IMR-90 (cell line): ENCODE results near the gene C2orf49. TPM values are rescaled to one million over a fixed set of nuclear protein-coding genes. Genes with fewer than 3 reads are reported as not detected.
A peak's percentile ranks its signal among the peaks of the same experiment; 100 is the strongest.

ENCODE experiments used
- ATAC-seq: fragments of 200-7000 bp; cut with Tn5 transposase; 2 replicates; pipeline ENCODE4 v1.9.1; 2020; ENCODE audit warnings: low read depth, mild to moderate bottlenecking, moderate library complexity
- BruUV-seq: library from RNA; stranded (reverse); fragments of 400-500 nt; replicated peaks from 2 replicates; lab custom pipeline; 2021; lab: Mats Ljungman, UMichigan
- CTCF ChIA-PET: fragments of 300-600 bp; formaldehyde crosslinking; extraction: SDS; loops from one replicate; lab custom pipeline; 2021; ENCODE audit warnings: antibody characterized with exemption; lab: Yijun Ruan, JAX
- POLR2A ChIA-PET: fragments of 300-600 bp; sonication (Branson Sonifier 250); formaldehyde crosslinking; loops from one replicate; lab custom pipeline; 2022; ENCODE audit warnings: antibody characterized with exemption; ENCODE audit not compliant: unreplicated experiment; lab: Charles Lee
- DNase-seq: peaks from one replicate; pipeline ENCODE4 v3.0.0; 2013
- H2AFZ ChIP-seq: replicated peaks from 2 replicates; pipeline ENCODE3; 2013; ENCODE audit warnings: low read length, mild to moderate bottlenecking; ENCODE audit not compliant: poor library complexity
- H2AK5ac ChIP-seq: 2 replicates; pipeline ENCODE4 v1.6.1; 2013; ENCODE audit warnings: low read depth, low read length, inconsistent platforms
- H2AK9ac ChIP-seq: replicated peaks from 2 replicates; pipeline ENCODE3; 2013; ENCODE audit warnings: mild to moderate bottlenecking, low read depth, low read length, moderate library complexity; ENCODE audit not compliant: poor library complexity
- H2BK120ac ChIP-seq: 2 replicates; pipeline ENCODE4 v1.6.1; 2013; ENCODE audit warnings: low read depth, low read length, inconsistent platforms
- H2BK15ac ChIP-seq: 3 replicates; pipeline ENCODE4 v1.6.1; 2013; ENCODE audit warnings: low read depth, low read length, inconsistent platforms
- H2BK20ac ChIP-seq: 2 replicates; pipeline ENCODE4 v1.6.1; 2013; ENCODE audit warnings: low read depth, mild to moderate bottlenecking, inconsistent platforms, low read length, moderate library complexity
- H2BK5ac ChIP-seq: 2 replicates; pipeline ENCODE4 v1.6.1; 2013; ENCODE audit warnings: mild to moderate bottlenecking, low read depth, low read length, inconsistent platforms; ENCODE audit not compliant: poor library complexity, severe bottlenecking
- H3K14ac ChIP-seq: replicated peaks from 2 replicates; pipeline ENCODE4 v1.6.1; 2013; ENCODE audit warnings: low read depth, low read length, inconsistent platforms
- H3K18ac ChIP-seq: 2 replicates; pipeline ENCODE4 v1.6.1; 2013; ENCODE audit warnings: low read depth, low read length, control low read depth
- H3K23ac ChIP-seq: 2 replicates; pipeline ENCODE4 v1.6.1; 2013; ENCODE audit warnings: low read depth, low read length, inconsistent platforms
- H3K27ac ChIP-seq: 2 replicates; pipeline ENCODE4 v1.5.1; 2013; ENCODE audit warnings: mild to moderate bottlenecking, control low read depth, low read length; ENCODE audit not compliant: insufficient read depth
- H3K27me3 ChIP-seq: 2 replicates; pipeline ENCODE4 v1.6.1; 2013; ENCODE audit warnings: low read length; ENCODE audit not compliant: control insufficient read depth, insufficient read depth
- H3K36me3 ChIP-seq: 2 replicates; pipeline ENCODE4 v1.6.1; 2013; ENCODE audit warnings: low read length, mixed read lengths; ENCODE audit not compliant: control insufficient read depth, insufficient read depth
- H3K4ac ChIP-seq: 2 replicates; pipeline ENCODE4 v1.6.1; 2013; ENCODE audit warnings: low read depth, low read length, inconsistent platforms
- H3K4me1 ChIP-seq: 2 replicates; pipeline ENCODE4 v1.6.1; 2013; ENCODE audit warnings: low read length, mixed read lengths; ENCODE audit not compliant: control insufficient read depth, insufficient read depth
- H3K4me2 ChIP-seq: 2 replicates; pipeline ENCODE4 v1.6.1; 2013; ENCODE audit warnings: low read depth, mild to moderate bottlenecking, control low read depth, low read length, moderate library complexity
- H3K4me3 ChIP-seq: 2 replicates; pipeline ENCODE4 v1.5.1; 2013; ENCODE audit warnings: low read depth, mild to moderate bottlenecking, control low read depth, low read length, moderate library complexity; ENCODE audit not compliant: insufficient read depth
- H3K56ac ChIP-seq: 2 replicates; pipeline ENCODE4 v1.6.1; 2013; ENCODE audit warnings: low read length, inconsistent platforms; ENCODE audit not compliant: insufficient read depth; ENCODE audit errors: extremely low read depth
- H3K79me1 ChIP-seq, 2 experiments: 2 replicates each; pipeline ENCODE4 v1.6.1; 2013; ENCODE audit warnings: low read length in 2 of 2, inconsistent platforms in 1 of 2, low read depth in 1 of 2
- H3K9ac ChIP-seq: 2 replicates; pipeline ENCODE4 v1.6.1; 2013; ENCODE audit warnings: low read depth, low read length, control low read depth
- H3K9me1 ChIP-seq: 2 replicates; pipeline ENCODE4 v1.6.1; 2013; ENCODE audit warnings: low read length, inconsistent platforms; ENCODE audit not compliant: insufficient read depth
- H3K9me3 ChIP-seq: 2 replicates; pipeline ENCODE4 v1.6.1; 2013; ENCODE audit warnings: low read length; ENCODE audit not compliant: control insufficient read depth, insufficient read depth
- H4K20me1 ChIP-seq: 2 replicates; pipeline ENCODE4 v1.6.1; 2013; ENCODE audit warnings: low read length, inconsistent platforms; ENCODE audit not compliant: insufficient read depth
- H4K5ac ChIP-seq: 2 replicates; pipeline ENCODE4 v1.6.1; 2013; ENCODE audit warnings: mild to moderate bottlenecking, low read depth, low read length, control low read depth
- H4K8ac ChIP-seq, 2 experiments: 2 replicates each; pipeline ENCODE4 v1.6.1; 2013; ENCODE audit warnings: low read depth in 2 of 2, low read length in 2 of 2, control low read depth in 1 of 2, inconsistent platforms in 1 of 2
- H4K91ac ChIP-seq: 2 replicates; pipeline ENCODE4 v1.6.1; 2013; ENCODE audit warnings: low read depth, low read length, inconsistent platforms; ENCODE audit not compliant: insufficient read depth
- BHLHE40 ChIP-seq: fragments of 150-350 bp; IDR thresholded peaks from 2 replicates; pipeline ENCODE4 v1.6.1; 2016; ENCODE audit warnings: mild to moderate bottlenecking, low read depth, low read length
- CEBPB ChIP-seq: IDR thresholded peaks from 2 replicates; pipeline ENCODE4 v1.6.1; 2012; ENCODE audit warnings: low read depth, low read length, improper control_type of control experiment
- ELK1 ChIP-seq: fragments of 150-350 bp; IDR thresholded peaks from 2 replicates; pipeline ENCODE4 v1.6.1; 2016; ENCODE audit warnings: low read depth, mild to moderate bottlenecking, low read length, moderate library complexity, borderline replicate concordance
- FOS ChIP-seq: fragments of 150-350 bp; IDR thresholded peaks from 2 replicates; pipeline ENCODE4 v1.6.1; 2016; ENCODE audit warnings: low read depth, low read length
- MAZ ChIP-seq: IDR thresholded peaks from 2 replicates; pipeline ENCODE4 v1.6.1; 2012; ENCODE audit warnings: low read depth, mild to moderate bottlenecking, low read length, improper control_type of control experiment, moderate library complexity, borderline replicate concordance
- MXI1 ChIP-seq: IDR thresholded peaks from 2 replicates; pipeline ENCODE4 v1.6.1; 2012; ENCODE audit warnings: low read depth, mild to moderate bottlenecking, low read length, moderate library complexity, borderline replicate concordance
- RCOR1 ChIP-seq: IDR thresholded peaks from 2 replicates; pipeline ENCODE4 v1.6.1; 2012; ENCODE audit warnings: mild to moderate bottlenecking, low read length, improper control_type of control experiment; ENCODE audit not compliant: insufficient replicate concordance
- SMC3 ChIP-seq: fragments of 150-350 bp; IDR thresholded peaks from 2 replicates; pipeline ENCODE4 v1.6.1; 2016; ENCODE audit warnings: low read depth, mild to moderate bottlenecking, antibody characterized with exemption, low read length, moderate library complexity
- WGBS, 2 experiments: methylation state at CpG; one replicate each; pipeline versions ENCODE4 v1.1.5 to v1.1.7; 2013; ENCODE audit warnings: missing lambda C conversion rate in 2 of 2; ENCODE audit not compliant: insufficient read length in 1 of 2; ENCODE audit errors: extremely low coverage in 2 of 2; 5-methylcytosine and 5-hydroxymethylcytosine counted together
- dilution Hi-C: fragments of 300-500 bp; cut with HindIII; formaldehyde crosslinking; loops from one replicate; pipeline ENCODE4 v1.14.3; 2018; ENCODE audit warnings: low sequenced_read_pairs; ENCODE audit not compliant: unreplicated experiment
- in situ Hi-C: fragments of 300-500 bp; cut with MboI; formaldehyde crosslinking; loops from 3 replicates; pipeline ENCODE4 v1.14.3; 2019; ENCODE audit warnings: low sequenced_read_pairs, inconsistent platforms, mixed read lengths
- intact Hi-C: fragments of 100-400 bp; cut with micrococcal nuclease; formaldehyde crosslinking; loops from 2 replicates; pipeline ENCODE4 v1.10.0; 2022
- polyA plus RNA-seq, 3 experiments: library from polyadenylated mRNA; depleted of rRNA; stranded (reverse); fragments of >200 nt; gene quantifications; 2 replicates each; pipeline ENCODE4 v1.2.3, GENCODE V29; 2012; ENCODE audit warnings: low replicate concordance in 1 of 3
- total RNA-seq: library from RNA; depleted of rRNA; stranded (reverse); fragments of >200 nt; gene quantifications from 2 replicates; pipeline ENCODE4 v1.2.3, GENCODE V29; 2012

The C2orf49 gene
- total and polyA plus RNA-seq, 2 of the 4 experiments (the other 2 are of a cell fraction) = 3.8 to 8.5 TPM

- TF ChIP-seq RCOR1 = peak; percentile 67
- no peak for TF ChIP-seq ELK1
- TF ChIP-seq MAZ = no peak
- TF ChIP-seq MXI1 = peak; percentile 34; the same call in 1 of the 2 replicates
- peak; percentile 86 for TF ChIP-seq BHLHE40
- 0 out of 2 replicates have a peak, but pooled peaks have one; percentile 51 for TF ChIP-seq FOS
- peak; percentile 88 for TF ChIP-seq CEBPB
- TF ChIP-seq SMC3 = no peak
- Histone ChIP-seq H2BK5ac (peak overlapping the region; percentile 97), H3K9me3 (no peaks in the 10 kb centered on the region), H2BK15ac (no peak overlapping the region), H3K18ac (peak overlapping the region; percentile 99; the same call in 1 of the 2 replicates), H3K79me1 (peaks cover 11 to 79% of the 10 kb centered on the region in 2 experiments), H3K9me1 (peaks cover 48% of the 10 kb centered on the region), H2AK9ac (no peak overlapping the region), H3K56ac (0 out of 2 replicates have a peak overlapping the region, but pooled peaks have one; percentile 52), H2AFZ (no peak overlapping the region), H3K27ac (peak overlapping the region; percentile 99; the same call in 1 of the 2 replicates), H3K4me3 (no peak overlapping the region), H3K9ac (peak overlapping the region; percentile 80; the same call in 1 of the 2 replicates), H4K91ac (0 out of 2 replicates have a peak overlapping the region, but pooled peaks have one; percentile 94), H2AK5ac (no peak overlapping the region), H2BK120ac (peak overlapping the region; percentile 87), H3K36me3 (peaks cover 76% of the 10 kb centered on the region), H4K20me1 (peaks cover 70% of the 10 kb centered on the region), H3K27me3 (no peaks in the 10 kb centered on the region), H3K14ac (no peak overlapping the region; the same call in 1 of the 2 replicates), H4K8ac (peak overlapping the region in 1 of 2 experiments; percentile 83; a peak in 1 of 4 replicates), H3K4me2 (peak overlapping the region; percentile 8; the same call in 1 of the 2 replicates), H3K4ac (peak overlapping the region; percentile 88), H4K5ac (peak overlapping the region; percentile 99; the same call in 1 of the 2 replicates), H3K4me1 (peaks cover 54% of the 10 kb centered on the region), H2BK20ac (peak overlapping the region; percentile 84; the same call in 1 of the 2 replicates), H3K23ac (0 out of 2 replicates have a peak overlapping the region, but pooled peaks have one; percentile 78)
- peak; percentile 48 for ATAC-seq
- in situ Hi-C loops (no loop called here), dilution Hi-C loops (no loop called here), intact Hi-C loops (no loop called here)
- 0% methylated on average over 1 of the region's 8 CpGs; no CpG with 5 or more reads in 1 of the 2 experiments for WGBS, 2 experiments
- POLR2A ChIA-PET = interaction anchor here (0.7 kb wide), 1 partner anchor 51 kb away, joined by 4 read pairs; no protein-coding TSS in a partner anchor
- no TSS peak for BruUV-seq
- CTCF ChIA-PET = interaction anchor here (0.6 to 1.9 kb wide), 3 partner anchors 9 to 15 kb away, joined by 3 to 7 read pairs (median 4); no protein-coding TSS in a partner anchor
- peak; percentile 98 for DNase-seq
Measured at GRCh38 chr2:105388971-105389381, 51.6 kb downstream of the C2orf49 start.
